RWPE1 (cell line): ENCODE data around the gene GNRH2.

ENCODE experiments used
- CTCF ChIA-PET: fragments of 350-600 bp; sonication (Branson Sonifier 250); formaldehyde crosslinking; extraction: SDS; loops from one replicate; lab custom pipeline; 2021; lab: Yijun Ruan, JAX
- POLR2A ChIA-PET: fragments of 400-600 bp; formaldehyde crosslinking; extraction: SDS; loops from one replicate; lab custom pipeline; 2020; ENCODE audit warnings: antibody characterized with exemption; ENCODE audit not compliant: low non-redundant PET; lab: Yijun Ruan, JAX
- DNase-seq: peaks from one replicate; pipeline ENCODE4 v3.0.0; 2012; ENCODE audit warnings: low spot score
- H3K27ac ChIP-seq: fragments of 450-650 bp; 2 replicates; pipeline ENCODE4 v1.5.1; 2017
- CTCF ChIP-seq: fragments of 450-650 bp; conservative IDR thresholded peaks from 2 replicates; pipeline ENCODE4 v1.5.1; 2017; ENCODE audit warnings: low read depth, mild to moderate bottlenecking

Gene GNRH2

GRCh38 chr20:3080939-3081388, 37.5 kb downstream of the GNRH2 start:
- ChIA-PET POLR2A (no interaction called here), CTCF (no interaction called here)
- DNase-seq, result no peak
- H3K27ac ChIP-seq, result no peak overlapping the region
- no peak for TF ChIP-seq CTCF

- no peak for DNase-seq
- ChIA-PET POLR2A (no interaction called here), CTCF (no interaction called here)
- no peak for TF ChIP-seq CTCF
- H3K27ac ChIP-seq, result no peak overlapping the region
Measured at GRCh38 chr20:3081641-3082040, 38.2 kb downstream of the GNRH2 start.

- DNase-seq, result no peak
- CTCF ChIA-PET, result no interaction called here
Measured at GRCh38 chr20:3082306-3082951, 39.0 kb downstream of the GNRH2 start.

GRCh38 chr20:3082955-3083952, 39.8 kb downstream of the GNRH2 start:
- no peak for TF ChIP-seq CTCF
- DNase-seq, result no peak
- CTCF ChIA-PET, result interaction anchor here (0.7 kb wide), 1 partner anchor 30 kb away, joined by 7 read pairs; no protein-coding TSS in a partner anchor
- no peak overlapping the region for H3K27ac ChIP-seq
- POLR2A ChIA-PET, result no interaction called here

More at GRCh38 chr20:3082306-3082951, 39.0 kb downstream of the GNRH2 start:
- H3K27ac ChIP-seq, result no peak overlapping the region
- no peak for TF ChIP-seq CTCF
- POLR2A ChIA-PET, result no interaction called here

GRCh38 chr20:3084283-3084985, 41.0 kb downstream of the GNRH2 start, which contains the start of gene AVP:
TSS of gene AVP (minus strand) at chr20:3084724. CDS start at chr20:3084674, 50 bp downstream.
- DNase-seq, result no peak
- TF ChIP-seq CTCF, result no peak
- ChIA-PET POLR2A (no interaction called here), CTCF (interaction anchor here (0.7 kb wide), 1 partner anchor 31 kb away, joined by 7 read pairs; no protein-coding TSS in a partner anchor)
- H3K27ac ChIP-seq, result no peak within 1 kb of the TSS

- H3K27ac ChIP-seq, result no peak overlapping the region
- ChIA-PET CTCF (interaction anchor here (0.6 kb wide), 1 partner anchor 1507 kb away, joined by 3 read pairs; no protein-coding TSS in a partner anchor), POLR2A (no interaction called here)
- no peak for DNase-seq
- TF ChIP-seq CTCF, result no peak
Measured at GRCh38 chr20:3084986-3085360, 41.6 kb downstream of the GNRH2 start.
